HG03066 (cell line): Measurements from ENCODE around the gene TFEB.

Experiments
- ATAC-seq: cut with Tn5 transposase; IDR thresholded peaks from one replicate; pipeline ENCODE4 v1.9.1; 2021; ENCODE audit warnings: low read depth; ENCODE audit not compliant: unreplicated experiment

The TFEB gene

DNA sequence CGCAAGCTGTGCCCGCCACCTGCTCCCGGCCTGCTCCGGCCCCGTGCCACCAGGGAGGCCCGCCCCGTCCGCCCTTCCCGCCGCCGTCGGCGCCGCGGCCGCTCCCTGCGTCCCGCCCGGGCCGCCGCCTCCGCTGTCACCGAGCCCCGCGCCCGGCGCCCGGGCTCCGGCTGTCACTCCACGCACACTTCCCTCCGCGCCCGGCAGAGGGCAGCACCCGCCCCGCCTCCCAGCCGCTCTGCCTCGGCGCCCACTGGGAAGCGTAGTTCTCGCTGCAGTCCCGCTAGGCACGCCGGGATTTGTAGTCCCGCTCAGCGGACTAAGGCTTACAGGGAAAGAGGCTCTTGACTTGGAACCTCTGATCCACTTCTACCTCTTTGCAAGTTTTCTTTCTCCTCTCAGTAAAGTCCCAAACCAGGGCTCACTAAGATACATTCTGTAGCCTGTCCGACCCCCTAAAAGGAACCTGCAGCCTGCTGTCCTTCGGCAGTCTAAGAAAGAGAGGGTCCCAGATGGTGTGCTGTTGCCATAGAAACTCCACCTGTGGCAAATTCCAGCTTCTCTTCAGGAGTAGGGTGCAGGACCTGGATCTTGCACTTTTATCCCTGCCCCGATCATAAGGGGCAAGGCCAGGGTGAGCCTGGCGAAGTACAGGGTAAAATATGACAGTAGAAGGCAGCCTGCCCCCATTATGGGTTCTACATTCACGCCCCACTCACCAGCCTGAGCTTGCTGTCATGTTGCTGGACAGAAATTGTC lies at the start of gene TFEB:
Gene TFEB (minus strand): TSS at position 182 of the 759 bp plus-strand sequence. CDS start 44,395 bp downstream, outside the sequence.
- ATAC-seq = peak; percentile 42

DNA sequence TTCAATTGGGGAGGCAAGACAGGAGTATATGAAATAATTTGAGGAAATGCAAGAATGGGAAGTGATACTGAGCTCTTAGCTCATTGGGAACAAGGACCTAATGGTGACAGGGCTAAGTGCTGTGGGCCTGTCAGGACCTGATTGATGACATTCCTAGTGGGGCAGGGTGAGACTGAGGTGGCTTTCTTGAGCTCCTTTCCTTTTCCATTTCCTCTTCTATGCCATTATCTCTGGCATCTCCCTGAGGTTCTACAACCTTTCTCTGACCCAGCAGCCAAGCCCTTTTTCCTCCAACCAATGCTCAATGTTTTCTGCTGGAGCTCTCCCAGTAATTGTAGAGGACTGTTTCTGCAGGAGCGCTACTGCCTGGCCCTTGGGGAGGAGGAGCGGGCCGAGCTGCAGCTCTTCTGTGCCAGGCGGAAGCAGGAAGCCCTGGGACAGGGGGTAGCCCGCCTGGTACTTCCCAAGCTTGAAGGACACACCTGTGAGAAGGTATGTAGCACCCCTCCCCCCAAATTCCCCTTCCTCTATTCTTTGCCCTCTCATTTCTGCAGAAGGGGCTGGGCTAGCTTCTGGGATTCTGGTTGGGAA lies 49.3 kb upstream of the TFEB start:
- no peak for ATAC-seq

DNA sequence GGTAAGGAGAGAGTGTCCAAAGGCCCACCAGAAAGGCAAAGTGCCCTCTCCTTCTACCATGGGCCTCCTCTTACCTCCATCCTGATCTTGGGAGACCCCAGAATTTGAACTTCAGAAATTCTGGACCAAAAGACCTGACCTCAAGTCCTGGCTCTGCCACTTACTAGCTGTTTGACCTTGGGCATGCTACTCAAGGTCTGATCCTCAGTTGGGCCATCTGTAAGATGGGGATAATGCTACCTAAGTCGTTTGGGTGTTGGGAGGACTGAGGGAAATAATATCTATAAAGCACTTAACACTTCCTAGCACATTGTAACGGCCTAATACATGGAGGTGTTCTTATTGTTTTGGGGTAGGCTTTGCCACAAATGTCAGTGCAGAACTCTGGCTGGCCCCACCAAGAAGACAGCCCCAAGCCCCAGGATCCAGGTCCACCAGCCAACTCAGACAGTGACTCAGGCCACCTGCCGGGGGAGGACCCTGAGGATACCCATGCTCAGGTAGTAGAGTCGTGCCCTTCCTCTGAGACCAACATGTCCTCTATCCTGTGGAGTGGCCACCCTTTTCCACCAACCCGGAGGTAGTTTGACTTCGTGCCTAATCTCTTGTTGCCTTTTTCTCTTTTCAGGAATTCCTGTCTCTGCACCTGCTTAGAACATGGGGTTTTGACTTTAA lies 47.8 kb upstream of the TFEB start:
- ATAC-seq = no peak

DNA sequence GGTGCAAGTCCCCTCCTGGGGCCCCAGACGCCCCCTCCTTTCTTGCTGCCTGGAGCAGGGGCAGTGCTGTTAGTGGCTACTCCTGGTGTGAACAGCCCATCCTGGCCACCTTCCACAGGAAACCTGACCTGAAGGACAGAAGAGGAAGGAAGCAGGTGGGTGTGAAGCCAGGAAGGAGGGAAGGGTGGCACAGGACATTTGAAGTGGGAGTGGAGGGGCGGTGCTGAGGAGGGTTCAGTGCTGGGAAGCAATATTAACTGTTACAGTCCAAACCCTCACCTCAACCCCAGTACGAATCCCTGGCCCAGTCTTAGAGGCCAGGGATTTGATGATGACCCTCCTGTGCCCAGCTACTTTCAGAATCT lies 45.9 kb upstream of the TFEB start:
- no peak for ATAC-seq

DNA sequence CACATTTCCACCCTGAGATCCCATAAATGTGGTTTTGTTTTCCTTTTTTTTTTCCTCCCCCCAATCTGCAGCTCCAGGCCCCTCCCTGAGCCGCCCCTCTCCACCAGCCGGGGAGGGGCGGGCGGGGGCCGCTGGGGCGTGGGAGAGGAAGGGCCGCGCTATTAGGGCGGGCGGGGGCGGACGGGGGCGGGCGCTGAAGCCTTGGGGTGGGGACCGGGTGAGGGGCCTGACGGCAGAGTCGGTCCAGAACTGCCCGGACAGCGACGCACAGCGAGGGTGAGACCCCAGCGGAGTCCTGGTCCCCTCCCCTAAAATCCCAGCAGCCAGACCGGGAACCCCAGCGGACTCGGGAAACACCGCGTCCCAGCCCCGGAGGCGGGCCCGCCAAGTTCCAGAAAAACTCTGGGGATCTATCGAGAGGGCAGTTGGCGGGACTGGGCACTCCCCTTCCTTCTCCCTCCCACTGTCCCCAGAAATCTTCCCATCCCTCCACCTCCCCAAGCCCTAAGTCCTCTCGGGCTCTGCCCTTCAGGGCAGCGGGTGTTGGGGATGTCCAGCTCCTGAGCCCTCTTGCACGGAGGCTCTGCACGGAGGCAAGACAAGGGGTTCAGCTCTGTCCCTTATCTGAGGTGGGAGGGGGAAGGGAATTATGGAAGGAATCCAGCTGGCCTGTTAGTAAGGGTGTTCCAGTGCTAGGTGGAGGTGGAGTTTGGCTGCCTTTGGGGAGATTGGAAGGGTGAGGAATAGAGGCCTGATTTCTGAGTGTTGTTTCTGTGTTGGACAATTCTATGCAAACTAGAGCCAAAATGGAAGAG lies 45.4 kb upstream of the TFEB start, which contains the start of gene PRICKLE4:
Gene PRICKLE4 (plus strand): TSS at position 232 of the 815 bp plus-strand sequence. CDS start 2,692 bp downstream, outside the sequence.
- ATAC-seq = no peak

DNA sequence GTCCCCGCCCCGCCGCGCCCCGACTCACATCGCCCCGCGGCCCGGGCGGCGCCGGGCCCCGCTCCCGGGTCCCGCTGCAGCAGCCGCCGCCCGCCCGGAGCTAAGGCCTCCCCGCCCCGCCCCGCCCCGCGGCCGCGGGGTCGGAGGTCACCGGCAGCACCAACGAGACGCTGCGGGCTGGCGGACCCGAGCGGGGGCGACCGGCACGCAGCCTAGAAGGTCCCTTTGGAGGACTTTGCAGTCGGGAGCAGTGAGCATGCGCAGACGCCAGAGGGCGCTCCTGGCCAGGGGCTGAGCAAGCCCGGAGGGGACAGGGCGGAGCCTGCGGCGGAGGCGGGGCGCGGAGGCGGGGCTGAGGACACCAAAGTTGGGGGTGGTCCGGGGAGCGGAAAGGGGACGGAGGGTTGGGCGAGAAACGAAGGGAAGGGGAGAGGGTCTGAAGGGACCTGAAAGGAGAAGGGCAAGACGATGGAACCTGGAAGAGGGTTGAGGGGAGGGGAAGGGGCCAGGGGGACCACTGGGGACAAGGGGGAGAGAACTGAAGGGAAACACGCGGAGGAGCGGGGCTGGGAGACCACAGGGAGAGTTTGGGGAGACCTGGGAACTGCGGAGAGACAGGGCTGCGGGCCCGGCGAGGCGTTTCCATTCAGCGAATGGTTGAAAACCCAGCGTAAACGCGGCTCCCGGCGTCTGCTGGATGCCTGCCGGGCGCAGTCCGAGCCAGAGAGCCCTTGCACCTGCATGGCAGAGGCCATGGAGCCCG lies 44.6 kb upstream of the TFEB start, which contains the start of gene FRS3:
Gene FRS3 (minus strand): TSS at position 113 of the 763 bp plus-strand sequence. CDS start 2,913 bp downstream, outside the sequence.
- peak; percentile 92 for ATAC-seq

DNA sequence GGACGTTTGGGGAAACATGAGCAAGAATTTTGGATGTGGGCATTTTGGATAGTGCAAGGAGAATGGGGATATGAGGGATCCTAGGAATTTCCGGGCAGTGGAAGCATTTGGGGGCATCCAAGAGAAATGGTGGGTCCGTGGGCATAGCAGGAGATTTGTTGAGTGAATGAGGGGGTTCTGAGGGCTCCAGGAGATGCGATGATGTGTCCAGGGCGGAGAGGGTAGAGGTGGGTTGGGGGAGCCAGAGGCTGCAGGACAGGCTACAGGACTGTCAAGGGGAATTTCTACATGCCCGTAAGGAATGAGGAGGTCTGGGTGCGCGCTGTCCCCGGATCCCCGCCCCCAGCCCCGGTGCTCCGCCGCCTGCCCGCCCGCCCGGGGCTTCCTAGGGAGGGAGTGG lies 43.9 kb upstream of the TFEB start:
- ATAC-seq = peak; percentile 4

DNA sequence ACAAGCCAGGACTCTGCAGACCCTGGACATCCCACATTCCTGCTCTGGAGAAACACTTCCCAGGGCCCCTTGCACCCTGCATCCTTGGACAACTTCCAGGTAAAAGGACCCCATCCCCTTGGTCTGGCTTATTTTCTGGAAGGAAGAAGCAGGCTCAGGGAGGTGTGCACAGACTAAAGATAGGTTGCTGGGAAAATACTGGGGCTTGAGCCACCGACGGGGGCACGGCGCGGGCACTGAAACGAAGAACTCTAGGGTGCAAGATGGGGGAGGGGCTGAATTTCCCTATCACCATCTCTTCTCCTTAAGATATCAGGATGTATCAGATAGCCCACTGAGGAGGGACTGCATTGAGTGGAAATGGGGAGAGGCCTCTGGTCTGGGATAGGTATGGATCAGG lies 43.5 kb upstream of the TFEB start:
- no peak for ATAC-seq

DNA sequence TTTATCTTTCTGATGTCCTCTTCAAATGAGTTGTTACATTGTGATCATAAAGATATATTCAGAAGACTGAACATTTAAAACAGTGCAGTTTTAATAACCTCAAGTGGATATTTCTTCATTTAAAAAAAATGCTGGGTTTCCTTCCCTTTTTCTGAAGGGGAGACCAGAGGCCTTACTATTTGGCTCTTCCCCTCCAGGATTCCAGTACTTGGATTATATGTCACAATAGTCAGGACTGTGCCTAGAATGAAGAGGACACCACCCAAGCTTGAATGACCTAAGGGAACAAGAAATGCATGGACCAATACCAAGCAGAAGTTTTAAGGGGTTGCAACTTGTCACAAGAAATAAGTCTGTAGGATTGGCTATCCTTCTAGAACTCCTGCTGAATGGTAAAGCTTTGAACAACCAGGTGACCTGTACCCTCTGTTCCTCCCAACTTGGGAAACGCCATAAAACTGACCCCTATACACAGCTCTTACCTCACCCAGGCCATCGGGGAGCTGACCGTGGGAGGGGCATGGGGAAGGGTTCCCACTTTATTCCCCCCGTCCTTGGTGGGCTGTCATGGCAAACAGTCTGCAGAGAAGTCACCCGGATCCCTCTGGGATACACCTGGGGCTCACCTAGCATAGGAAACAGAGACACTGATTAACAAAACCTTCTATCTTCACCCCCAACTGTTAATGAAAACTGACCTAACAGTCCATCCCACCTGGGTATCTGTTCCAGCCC lies 42.3 kb upstream of the TFEB start:
- no peak for ATAC-seq

DNA sequence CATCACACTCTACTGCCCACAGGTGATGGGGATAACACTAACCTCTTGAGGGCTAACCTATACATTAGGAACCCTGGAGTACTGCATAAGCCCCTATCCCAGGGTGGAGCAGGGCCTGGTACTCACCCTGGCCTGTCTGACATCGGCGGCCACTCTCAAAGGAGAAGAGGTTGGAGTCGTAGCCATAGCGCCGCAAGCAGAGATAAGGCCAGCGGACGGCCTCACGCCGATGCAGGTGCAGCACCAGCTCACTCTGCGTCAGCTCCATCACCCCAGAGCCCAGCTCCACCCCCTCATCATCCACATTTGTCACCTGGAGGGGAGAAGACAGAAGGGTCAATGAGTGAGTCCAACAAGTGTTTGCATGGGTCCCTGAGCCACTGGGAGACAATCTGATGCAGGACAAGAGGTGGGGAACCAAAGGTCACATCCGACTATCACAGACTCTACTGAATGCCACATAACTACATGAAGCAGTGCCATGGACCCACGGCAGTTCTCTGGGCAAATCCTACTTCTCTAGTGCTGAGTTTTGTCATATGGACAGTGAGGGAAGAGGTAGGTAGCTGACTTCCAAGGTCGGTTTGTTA lies 40.0 kb upstream of the TFEB start:
- no peak for ATAC-seq

DNA sequence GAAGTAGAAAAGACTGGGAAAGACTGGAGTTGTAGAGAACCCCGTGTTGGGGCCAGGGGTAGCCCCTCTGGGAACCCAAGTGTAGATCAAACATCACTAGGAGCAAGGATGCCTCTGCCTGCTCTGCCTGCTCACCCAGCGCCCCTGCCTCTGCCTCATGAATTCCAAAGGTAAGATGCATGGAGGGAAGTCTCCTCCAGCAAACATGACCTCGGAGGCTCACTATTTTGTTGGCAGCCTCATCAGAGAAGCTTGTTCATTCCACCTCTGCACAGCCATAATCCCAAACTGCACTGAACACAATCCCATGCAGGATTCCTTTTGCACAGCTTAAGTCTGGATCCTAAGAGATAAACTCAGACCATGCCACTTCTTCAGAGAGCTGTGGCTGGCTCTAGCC lies 39.4 kb upstream of the TFEB start:
- ATAC-seq = no peak

DNA sequence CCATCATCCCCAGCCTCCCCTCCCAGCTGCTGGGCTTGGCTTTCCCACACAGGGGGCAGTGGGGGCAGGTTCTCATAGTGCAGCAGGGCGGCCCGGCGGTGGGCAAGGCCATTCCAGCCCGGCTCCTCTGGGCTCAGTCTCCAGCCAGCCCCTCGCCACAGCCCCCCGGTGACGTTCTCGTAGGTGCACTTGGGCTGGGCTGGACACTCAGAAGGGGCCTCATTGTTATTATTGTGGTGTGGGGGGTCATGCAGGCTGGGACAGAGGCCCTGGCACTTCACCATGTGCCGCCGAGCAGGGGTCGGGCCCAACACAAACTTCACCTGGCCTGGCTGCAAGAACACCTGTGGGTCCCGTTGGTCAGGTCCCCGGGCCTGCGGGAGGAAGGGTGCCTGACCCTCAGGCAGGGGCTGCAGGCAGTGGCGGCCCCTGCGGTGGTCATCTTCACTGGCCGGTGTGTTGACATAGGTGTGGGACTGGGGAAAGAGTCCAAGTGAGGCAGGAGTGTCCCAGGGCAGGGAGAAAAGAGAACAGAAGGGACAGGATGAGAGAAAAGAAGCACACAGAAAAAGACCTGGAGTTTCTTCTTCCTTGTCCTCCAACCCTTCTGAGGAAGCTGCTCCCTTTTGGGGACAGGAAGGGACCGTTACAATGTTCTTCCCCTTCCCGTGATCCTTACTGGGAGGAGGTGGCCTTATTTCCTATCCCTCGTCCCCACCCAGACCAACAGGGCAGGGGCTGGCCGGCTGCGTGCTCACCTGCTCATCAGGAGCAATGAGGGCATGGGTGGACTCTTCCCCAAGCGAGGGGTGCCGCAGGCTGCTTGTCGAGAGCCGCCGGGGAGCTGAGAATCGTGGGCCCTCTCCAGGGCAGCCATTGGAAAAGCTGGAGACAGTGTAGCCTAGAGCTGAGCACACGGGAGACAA lies 35.9 kb upstream of the TFEB start:
- no peak for ATAC-seq

DNA sequence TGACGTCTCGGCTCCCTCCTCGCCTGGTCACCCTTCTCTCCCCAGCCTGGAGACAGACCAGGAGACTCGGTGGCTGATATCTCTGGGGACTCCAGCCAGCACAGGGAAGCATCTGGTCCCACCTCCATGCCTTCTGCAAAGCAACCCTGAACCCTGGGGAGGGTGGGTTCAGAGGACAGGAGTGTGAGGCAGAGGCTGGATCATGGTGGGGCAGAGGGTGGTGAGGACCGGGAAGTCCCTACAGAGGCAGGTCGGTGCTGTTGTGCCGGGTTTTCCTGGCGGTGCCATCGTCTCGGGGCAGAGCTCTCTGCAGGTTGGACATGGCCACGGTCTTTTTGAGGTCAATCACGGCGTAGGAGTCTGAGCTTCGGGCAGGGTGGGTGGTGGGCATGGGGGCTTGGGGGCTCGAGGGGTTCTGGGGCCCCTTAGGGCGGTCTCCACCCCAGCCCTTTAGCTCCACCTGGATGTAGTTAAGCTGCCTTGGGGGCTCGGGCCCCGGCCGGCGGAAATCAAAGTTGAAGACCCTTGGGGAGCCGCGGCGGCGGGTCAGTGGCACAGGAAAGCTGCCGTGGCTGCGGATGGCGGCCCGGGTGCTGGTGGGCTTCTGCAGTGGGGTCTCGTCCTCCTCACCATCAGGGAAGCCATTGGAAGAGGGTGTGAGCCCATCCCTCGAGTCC lies 35.1 kb upstream of the TFEB start:
- no peak for ATAC-seq

DNA sequence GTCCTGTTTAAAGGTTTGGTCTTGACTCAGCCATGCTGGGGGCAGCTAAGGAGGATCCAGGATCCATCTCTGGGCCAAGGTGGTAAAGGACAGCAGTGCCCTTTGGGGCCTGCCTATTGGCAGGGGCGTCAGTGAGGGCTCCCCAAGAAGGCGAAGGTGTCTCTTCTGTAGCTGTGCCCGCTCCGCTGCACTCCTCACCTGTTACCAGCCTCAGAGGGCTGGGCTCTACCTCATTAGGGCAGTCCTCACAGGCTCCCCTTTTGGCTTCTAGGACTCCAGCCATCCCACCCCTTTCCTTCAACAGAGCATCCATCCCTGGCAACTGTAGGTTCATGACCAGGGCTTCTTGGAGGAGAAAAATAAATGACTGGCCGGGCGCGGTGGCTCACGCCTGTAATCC lies 34.0 kb upstream of the TFEB start:
- ATAC-seq = no peak

DNA sequence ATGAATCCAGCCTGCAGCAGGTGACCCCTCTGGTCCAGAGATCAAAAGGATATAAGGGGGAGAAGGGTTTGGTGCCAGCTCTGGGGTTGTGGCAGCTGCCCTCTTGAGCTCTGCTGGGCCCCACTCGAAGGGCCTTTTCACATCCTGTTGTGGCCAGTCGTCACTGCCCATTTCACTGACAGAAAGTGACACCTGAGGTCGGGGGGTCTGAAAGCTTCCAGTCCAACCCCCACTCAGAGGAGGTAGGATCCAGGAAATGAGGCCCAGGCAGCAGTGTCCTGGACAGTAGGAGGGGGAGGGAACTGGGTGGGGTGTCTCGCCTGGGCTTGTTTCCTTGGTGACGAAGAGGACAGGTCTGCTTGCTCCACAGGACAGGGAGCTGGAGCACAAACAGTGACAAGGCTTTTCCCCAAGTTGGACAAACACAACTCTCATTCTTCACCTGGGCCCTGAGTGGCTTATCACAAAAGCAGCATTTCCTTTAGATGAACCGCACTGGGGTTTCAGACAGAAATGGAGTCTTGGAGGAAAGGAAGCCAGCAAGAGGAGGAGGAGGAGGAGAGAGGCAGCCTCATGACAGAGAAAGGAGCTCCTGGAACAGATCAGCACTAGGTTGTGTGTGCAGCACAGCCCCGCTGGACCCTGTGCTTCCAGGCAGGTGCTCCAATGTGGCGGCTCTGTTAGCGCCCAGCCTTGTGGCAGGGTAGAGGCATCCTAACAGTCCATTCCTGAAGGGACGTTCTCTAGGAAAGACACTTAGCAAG lies 33.3 kb upstream of the TFEB start:
- ATAC-seq = no peak

DNA sequence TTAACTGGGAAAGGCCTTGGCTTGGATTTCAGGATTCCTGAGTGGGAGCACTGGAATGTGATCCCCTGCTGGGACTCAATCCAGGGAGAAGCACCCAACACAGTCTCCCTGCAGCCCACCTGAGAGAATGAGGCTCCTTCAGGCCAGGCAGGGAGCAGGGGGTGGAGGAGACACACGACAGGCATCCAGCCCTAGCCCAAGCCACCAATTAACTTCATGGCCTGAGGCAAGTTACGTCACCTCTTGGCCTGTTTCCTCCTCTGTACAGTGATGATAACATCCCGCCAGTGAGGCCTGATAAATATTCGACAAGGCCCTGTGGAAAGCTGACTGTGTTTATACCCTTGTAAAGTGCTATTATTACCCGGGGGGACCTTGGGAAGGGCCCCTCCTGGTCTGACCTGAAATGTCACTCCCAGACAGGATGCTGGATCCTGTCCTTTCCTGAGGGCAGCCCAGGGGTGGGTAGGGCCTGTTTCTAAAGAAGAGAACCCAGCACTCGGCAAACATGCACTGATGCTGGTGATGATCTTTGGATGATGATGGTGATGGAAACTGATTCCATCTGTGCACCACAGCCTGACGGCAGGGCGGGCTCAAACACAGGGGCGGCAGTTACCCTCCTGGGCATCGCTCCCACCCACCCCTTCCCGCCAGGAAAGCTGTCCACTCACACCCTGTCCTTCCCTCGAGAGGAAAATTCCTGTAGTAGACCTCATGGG lies 31.9 kb upstream of the TFEB start:
- ATAC-seq = no peak
